GM10266 (cell line): ENCODE data around the gene ZDBF2.
"Not testable (repeated sequence)": the region's sequence is repeated elsewhere in the genome, so short reads cannot be mapped to it uniquely, and the experiment has no call there.

ENCODE experiments used
- DNase-seq: peaks from one replicate; pipeline ENCODE4 v3.0.0; 2012; ENCODE audit errors: extremely low spot score
- CTCF ChIP-seq: IDR thresholded peaks from 2 replicates; pipeline ENCODE4 v1.5.1; 2012; ENCODE audit warnings: mild to moderate bottlenecking, low read depth; ENCODE audit not compliant: control insufficient read depth, insufficient read depth; ENCODE audit errors: missing control alignments

ZDBF2 gene

GRCh38 chr2:206274434-206275311, at the start of gene ZDBF2:
Gene ZDBF2, plus strand, starts transcription at chr2:206274663. Its CDS starts 7,187 bp downstream, at chr2:206281850.
- DNase-seq = peak; percentile 83

GRCh38 chr2:206225435-206226232, 48.8 kb upstream of the ZDBF2 start:
- peak; percentile 35 for DNase-seq
- no peak for TF ChIP-seq CTCF

More at GRCh38 chr2:206274434-206275311, at the start of gene ZDBF2:
- TF ChIP-seq CTCF = no peak

- not testable (repeated sequence) for DNase-seq
Observed at GRCh38 chr2:206228636-206229035, 45.8 kb upstream of the ZDBF2 start.

GRCh38 chr2:206229642-206230041, 44.8 kb upstream of the ZDBF2 start:
- DNase-seq = no peak
- TF ChIP-seq CTCF = no peak

- no peak for DNase-seq
- no peak for TF ChIP-seq CTCF
Observed at GRCh38 chr2:206230060-206230762, 44.3 kb upstream of the ZDBF2 start.

GRCh38 chr2:206231669-206232286, 42.7 kb upstream of the ZDBF2 start:
- TF ChIP-seq CTCF = no peak

GRCh38 chr2:206232287-206233035, 42.0 kb upstream of the ZDBF2 start:
- TF ChIP-seq CTCF = no peak
- DNase-seq = no peak

More at GRCh38 chr2:206231669-206232286, 42.7 kb upstream of the ZDBF2 start:
- no peak for DNase-seq
